NT2/D1 (cell line): Measurements from ENCODE around the gene ETFB.
A peak's percentile ranks its signal among the peaks of the same experiment; 100 is the strongest.
"Not testable (repeated sequence)": the region's sequence is repeated elsewhere in the genome, so short reads cannot be mapped to it uniquely, and the experiment has no call there.

Source experiments
- DNase-seq: peaks from one replicate; pipeline ENCODE4 v3.0.0-alpha.2; 2011; ENCODE audit warnings: low read depth, low spot score
- H3K27me3 ChIP-seq: 2 replicates; pipeline ENCODE4 v1.6.0; 2011; ENCODE audit warnings: mild to moderate bottlenecking; ENCODE audit not compliant: insufficient read length, insufficient read depth
- H3K36me3 ChIP-seq: 2 replicates; pipeline ENCODE4 v1.6.1; 2011; ENCODE audit warnings: mild to moderate bottlenecking, low read length, mixed read lengths; ENCODE audit not compliant: insufficient read depth, insufficient read length
- H3K4me1 ChIP-seq: 2 replicates; pipeline ENCODE4 v1.5.1; 2011; ENCODE audit not compliant: insufficient read depth, insufficient read length
- H3K4me3 ChIP-seq: 2 replicates; pipeline ENCODE4 v1.5.1; 2011; ENCODE audit warnings: low read depth; ENCODE audit not compliant: insufficient read length
- H3K9ac ChIP-seq: 2 replicates; pipeline ENCODE4 v1.6.0; 2011; ENCODE audit warnings: low read depth; ENCODE audit not compliant: insufficient read length
- H3K9me3 ChIP-seq: 2 replicates; pipeline ENCODE4 v1.5.1; 2011; ENCODE audit warnings: mild to moderate bottlenecking, low read length; ENCODE audit not compliant: insufficient read depth
- SUZ12 ChIP-seq: IDR thresholded peaks from 2 replicates; pipeline ENCODE4 v1.6.1; 2011; ENCODE audit not compliant: insufficient read length, insufficient read depth; ENCODE audit errors: extremely low read depth
- YY1 ChIP-seq: IDR thresholded peaks from 2 replicates; pipeline ENCODE4 v1.6.1; 2011; ENCODE audit not compliant: insufficient read length, insufficient read depth
- ZNF274 ChIP-seq: IDR thresholded peaks from 2 replicates; pipeline ENCODE4 v1.6.1; 2011; ENCODE audit warnings: mild to moderate bottlenecking, low read depth, low read length

Gene ETFB

DNA sequence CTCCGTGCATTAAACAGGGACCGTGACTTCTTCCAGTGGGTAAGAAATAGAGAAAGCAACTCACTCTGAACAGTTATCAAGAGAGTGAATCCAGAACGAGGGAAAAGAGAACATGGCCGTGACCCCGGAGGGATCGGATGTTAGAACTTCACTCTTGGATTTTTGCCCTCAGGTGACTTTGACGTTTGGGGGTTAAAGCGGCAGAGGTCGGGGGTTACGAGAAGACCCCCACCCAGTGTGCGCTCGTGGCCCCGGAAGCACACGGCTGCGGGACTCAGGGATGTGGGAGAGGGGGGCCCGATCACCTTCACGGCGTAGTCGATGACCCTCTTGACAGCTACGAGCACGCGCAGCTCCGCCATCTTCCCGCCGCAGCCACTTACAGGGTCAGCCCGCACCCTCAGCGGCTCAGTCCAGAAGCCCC lies at the start of gene ETFB:
TSS of gene ETFB (minus strand) at position 424 of the 424 bp plus-strand sequence. CDS start at position 362, 62 bp downstream.
- DNase-seq = no peak
- Histone ChIP-seq H3K4me1 (peaks cover 4% of the 10 kb centered on the region), H3K27me3 (no peaks in the 10 kb centered on the region), H3K9me3 (no peaks in the 10 kb centered on the region), H3K4me3 (peak within 1 kb of the TSS; percentile 83), H3K36me3 (no peaks in the 10 kb centered on the region), H3K9ac (peak within 1 kb of the TSS; percentile 96)
- TF ChIP-seq SUZ12 (no peak), ZNF274 (no peak), YY1 (peak; percentile 14)

DNA sequence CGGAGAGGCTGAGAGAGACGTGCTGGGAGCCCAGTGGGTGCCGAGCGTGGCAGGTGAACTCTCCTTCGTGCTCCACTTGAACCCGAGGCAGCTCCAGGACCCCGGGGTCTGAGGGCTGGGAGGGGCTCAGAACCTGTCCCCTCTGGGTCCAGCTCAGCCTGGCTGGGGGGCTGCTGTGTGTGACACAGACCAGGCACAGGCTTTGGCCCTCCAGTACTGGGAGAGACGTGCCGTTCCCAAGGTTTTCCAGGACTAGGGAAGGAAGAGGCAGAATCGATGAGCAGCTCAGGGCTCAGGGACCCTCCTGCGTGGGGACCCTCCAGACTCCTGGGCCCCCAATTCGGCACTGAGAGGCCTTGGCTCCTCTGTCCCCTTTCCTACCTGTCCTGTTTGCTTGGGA lies 49.0 kb upstream of the ETFB start:
- Histone ChIP-seq H3K9me3 (no peaks in the 10 kb centered on the region), H3K27me3 (no peaks in the 10 kb centered on the region), H3K4me1 (peaks cover 5% of the 10 kb centered on the region), H3K36me3 (no peaks in the 10 kb centered on the region), H3K9ac (no peak overlapping the region), H3K4me3 (no peak overlapping the region)
- no peak for TF ChIP-seq ZNF274
- no peak for TF ChIP-seq SUZ12
- no peak for TF ChIP-seq YY1
- DNase-seq = no peak

DNA sequence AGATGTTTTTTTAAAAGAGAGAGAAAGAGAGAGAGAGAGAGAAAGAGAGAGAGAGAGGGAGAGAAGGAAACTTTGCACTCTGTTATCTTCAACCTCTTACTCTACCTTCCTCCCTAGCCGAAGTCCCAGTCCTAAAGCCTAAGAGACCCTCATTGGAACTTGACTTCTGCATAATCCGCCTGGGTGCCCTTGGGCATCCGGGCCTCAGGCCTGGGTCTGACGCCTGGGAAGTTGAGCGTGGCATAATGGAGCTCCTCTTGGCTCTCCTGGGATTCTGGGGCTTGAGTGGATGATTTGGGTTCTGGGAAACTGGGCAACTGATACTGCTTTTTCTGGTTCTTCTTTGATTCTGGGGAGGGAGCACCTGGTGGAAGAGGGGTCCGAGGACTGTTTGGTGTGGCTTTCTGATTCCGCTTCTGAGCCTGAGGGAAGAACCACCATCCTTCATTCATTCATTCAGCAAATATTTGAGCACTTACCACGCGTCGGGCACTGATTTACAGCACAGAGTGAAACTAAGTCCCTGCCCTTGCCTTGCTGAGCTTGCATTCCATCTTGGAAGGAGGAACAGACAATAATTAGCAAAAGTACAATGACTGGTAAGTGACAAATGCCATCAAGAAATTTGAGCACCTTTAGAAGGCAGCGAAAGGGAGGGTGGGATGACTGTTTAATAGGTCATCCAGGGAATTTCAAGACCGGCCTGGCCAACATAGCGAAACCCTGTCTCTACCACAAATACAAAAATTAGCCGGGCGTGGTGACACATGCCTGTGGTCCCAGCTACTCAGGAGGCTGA lies 45.0 kb upstream of the ETFB start:
- DNase-seq = no peak
- H3K27me3 ChIP-seq = no peaks in the 10 kb centered on the region
- H3K4me1 ChIP-seq = peaks cover 2% of the 10 kb centered on the region
- H3K4me3 ChIP-seq = no peak overlapping the region
- no peak overlapping the region for H3K9ac ChIP-seq
- no peaks in the 10 kb centered on the region for H3K36me3 ChIP-seq
- peaks cover 2% of the 10 kb centered on the region; the same call in 1 of the 2 replicates for H3K9me3 ChIP-seq
- no peak for TF ChIP-seq YY1
- TF ChIP-seq SUZ12 = no peak
- no peak for TF ChIP-seq ZNF274

DNA sequence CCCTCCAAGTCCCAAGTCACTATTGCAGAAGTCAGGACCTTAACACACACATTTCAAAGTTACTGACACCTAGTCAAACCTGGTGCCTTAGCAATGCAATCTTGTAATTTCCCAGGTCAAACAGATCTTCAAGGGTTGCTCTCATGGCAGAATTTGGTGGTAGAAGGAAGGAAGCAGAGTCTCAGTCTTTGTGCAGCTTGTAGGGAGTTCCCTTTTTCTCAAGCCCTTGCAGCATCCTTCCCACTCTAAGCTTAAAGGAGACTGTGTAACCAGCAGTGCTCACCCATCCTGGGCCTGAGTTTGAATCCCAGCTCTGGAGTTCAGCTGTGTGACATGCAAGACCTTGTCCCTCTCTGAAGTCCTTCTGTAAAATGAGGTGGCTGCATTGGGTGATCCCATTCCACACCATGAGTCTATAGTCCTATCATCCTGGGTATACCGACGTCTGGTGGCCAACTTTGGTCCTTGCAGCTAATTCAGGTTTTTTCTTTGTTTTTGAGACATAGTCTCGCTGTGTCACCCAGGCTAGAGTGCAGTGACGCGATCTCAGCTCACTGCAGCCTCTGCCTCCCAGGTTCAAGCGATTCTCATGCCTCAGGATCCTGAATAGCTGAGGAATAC lies 41.4 kb upstream of the ETFB start:
- DNase-seq = no peak
- Histone ChIP-seq H3K9me3 (peaks cover 18% of the 10 kb centered on the region), H3K9ac (no peak overlapping the region), H3K4me1 (peaks cover 2% of the 10 kb centered on the region), H3K4me3 (no peak overlapping the region), H3K27me3 (no peaks in the 10 kb centered on the region), H3K36me3 (no peaks in the 10 kb centered on the region)
- TF ChIP-seq SUZ12 (no peak), ZNF274 (no peak), YY1 (no peak)

DNA sequence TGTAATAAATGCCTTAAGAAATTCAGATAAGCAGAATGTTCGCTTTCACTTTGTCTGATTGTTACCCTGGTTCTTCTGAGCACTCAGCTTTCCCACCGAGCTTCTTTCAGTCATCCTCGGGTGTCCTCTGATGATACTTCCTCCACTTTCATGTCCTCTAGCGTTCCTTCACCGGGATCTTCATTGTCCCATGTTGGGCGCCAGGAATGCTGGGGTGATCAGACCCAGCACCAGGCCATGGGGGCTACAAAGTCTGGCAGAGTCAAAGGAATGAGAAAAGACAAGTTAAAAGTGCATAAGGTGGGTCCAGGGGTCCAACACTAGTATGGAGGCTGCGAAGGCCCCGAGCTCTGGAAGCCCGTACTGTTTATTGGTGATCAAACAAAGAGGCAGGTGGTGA lies 35.9 kb upstream of the ETFB start:
- Histone ChIP-seq H3K4me1 (no peaks in the 10 kb centered on the region), H3K9me3 (peaks cover 30% of the 10 kb centered on the region), H3K4me3 (no peak overlapping the region), H3K9ac (no peak overlapping the region), H3K27me3 (no peaks in the 10 kb centered on the region), H3K36me3 (peaks cover under 1% of the 10 kb centered on the region)
- TF ChIP-seq ZNF274 = no peak
- no peak for TF ChIP-seq YY1
- TF ChIP-seq SUZ12 = no peak
- no peak for DNase-seq

DNA sequence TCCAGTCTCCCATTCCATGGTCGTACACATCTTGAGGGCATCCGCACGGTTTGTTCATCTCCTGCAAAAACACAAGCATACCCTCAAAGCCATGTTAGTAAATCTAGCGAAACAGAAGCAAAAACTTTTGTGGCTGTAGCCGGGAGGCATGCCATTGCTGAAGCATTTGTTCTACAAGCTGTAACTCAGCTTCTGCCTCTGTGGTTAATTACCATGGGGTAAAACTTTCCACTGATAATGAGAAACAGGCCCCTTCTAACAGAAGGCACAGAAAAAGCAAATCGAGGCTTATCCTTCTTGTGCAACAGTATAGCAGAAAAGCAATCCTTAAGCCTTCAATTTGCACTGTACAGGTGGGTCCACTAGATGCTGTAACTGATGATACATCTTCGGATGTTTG lies 33.7 kb upstream of the ETFB start:
- not testable (repeated sequence) for H3K4me1 ChIP-seq, H3K4me3 ChIP-seq, H3K36me3 ChIP-seq, H3K9ac ChIP-seq, H3K27me3 ChIP-seq, DNase-seq
- peaks cover 21% of the 10 kb centered on the region for H3K9me3 ChIP-seq

DNA sequence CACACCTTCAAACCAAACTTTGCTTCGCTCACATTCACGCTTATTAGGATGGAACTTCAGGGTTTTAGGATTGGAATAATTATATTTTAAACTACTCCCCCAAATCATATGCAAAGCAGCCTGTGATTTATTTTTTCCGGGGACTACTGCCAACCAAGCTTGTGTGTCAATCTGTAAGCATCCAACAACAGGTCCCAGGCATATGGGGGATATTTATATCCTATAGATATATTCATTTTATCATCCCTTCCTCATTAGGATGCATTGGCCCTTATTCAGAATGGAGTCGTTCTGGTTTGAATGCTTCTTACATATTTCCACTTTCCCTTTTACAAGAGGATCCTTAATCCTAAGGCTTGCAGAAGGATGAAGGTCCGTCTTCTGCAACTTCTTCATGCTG lies 33.0 kb upstream of the ETFB start:
- no peak for DNase-seq
- Histone ChIP-seq H3K9ac (no peak overlapping the region), H3K36me3 (peaks cover 2% of the 10 kb centered on the region), H3K27me3 (no peaks in the 10 kb centered on the region), H3K9me3 (peaks cover 21% of the 10 kb centered on the region), H3K4me3 (no peak overlapping the region), H3K4me1 (no peaks in the 10 kb centered on the region)
- no peak for TF ChIP-seq YY1
- no peak for TF ChIP-seq SUZ12
- no peak for TF ChIP-seq ZNF274
